Neural cell (in vitro differentiated cells): ENCODE data around the gene TTC21A.

Source experiments
- CTCF ChIP-seq: fragments of 450-650 bp; IDR thresholded peaks from 2 replicates; pipeline ENCODE4 v1.5.1; 2014; ENCODE audit warnings: antibody characterized with exemption, mild to moderate bottlenecking, moderate library complexity; ENCODE audit not compliant: poor library complexity, severe bottlenecking
- EP300 ChIP-seq: fragments of 450-650 bp; conservative IDR thresholded peaks from 2 replicates; pipeline ENCODE4 v1.6.1; 2014; ENCODE audit warnings: antibody characterized with exemption, mild to moderate bottlenecking, moderate library complexity; ENCODE audit not compliant: poor library complexity, severe bottlenecking
- EZH2 ChIP-seq: fragments of 200-600, 300-800 bp; shearing (Covaris generic), sonication (generic); IDR thresholded peaks from 2 replicates; pipeline ENCODE4 v1.6.1; 2014; ENCODE audit warnings: antibody characterized with exemption, low read length, borderline replicate concordance, mild to moderate bottlenecking; ENCODE audit not compliant: insufficient read depth, poor library complexity, severe bottlenecking
- MXI1 ChIP-seq: fragments of 450-650 bp; conservative IDR thresholded peaks from 2 replicates; pipeline ENCODE4 v1.6.1; 2014; ENCODE audit warnings: antibody characterized with exemption, mild to moderate bottlenecking; ENCODE audit not compliant: poor library complexity, severe bottlenecking
- POLR2AphosphoS5 ChIP-seq: IDR thresholded peaks from 2 replicates; pipeline ENCODE4 v1.6.1; 2012
- RAD21 ChIP-seq: fragments of 450-650 bp; conservative IDR thresholded peaks from 2 replicates; pipeline ENCODE4 v1.6.1; 2014; ENCODE audit warnings: antibody characterized with exemption, mild to moderate bottlenecking, moderate library complexity
- SMC3 ChIP-seq: fragments of 450-650 bp; conservative IDR thresholded peaks from 2 replicates; pipeline ENCODE4 v1.6.1; 2014; ENCODE audit warnings: antibody characterized with exemption, mild to moderate bottlenecking, moderate library complexity; ENCODE audit not compliant: poor library complexity
- TAF1 ChIP-seq: IDR thresholded peaks from 2 replicates; pipeline ENCODE4 v1.6.1; 2012; ENCODE audit warnings: low read depth
- TF ChIP-seq, protein P1 (sequence below): IDR thresholded peaks from 2 replicates; pipeline ENCODE4 v1.6.1; 2012; ENCODE audit warnings: borderline replicate concordance

DNA sequence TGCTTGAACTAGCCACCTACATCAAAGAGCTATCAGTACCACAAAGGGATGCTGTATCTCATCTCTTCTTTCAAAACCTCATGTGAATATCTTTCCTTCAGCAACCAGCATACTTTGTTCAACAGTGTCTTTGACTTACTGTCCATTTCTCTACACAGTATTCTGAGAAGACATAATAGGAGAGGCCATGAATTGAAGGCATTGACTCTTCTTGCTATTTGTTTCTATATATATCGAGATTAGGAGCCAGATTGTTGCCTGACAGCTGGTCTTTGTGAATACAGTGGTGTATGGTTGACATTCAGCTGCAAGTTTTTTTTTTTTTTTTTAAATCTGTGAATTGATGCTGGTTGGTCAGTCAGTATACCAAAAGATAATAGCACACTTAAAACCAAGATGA, 58.0 kb downstream of the TTC21A start:
- TF ChIP-seq MXI1 (no peak), POLR2AphosphoS5 (no peak), RAD21 (no peak), CTCF (no peak), EP300 (no peak), EZH2 (no peak), SMC3 (no peak), TAF1 (no peak)
- TF ChIP-seq, protein P1, sequence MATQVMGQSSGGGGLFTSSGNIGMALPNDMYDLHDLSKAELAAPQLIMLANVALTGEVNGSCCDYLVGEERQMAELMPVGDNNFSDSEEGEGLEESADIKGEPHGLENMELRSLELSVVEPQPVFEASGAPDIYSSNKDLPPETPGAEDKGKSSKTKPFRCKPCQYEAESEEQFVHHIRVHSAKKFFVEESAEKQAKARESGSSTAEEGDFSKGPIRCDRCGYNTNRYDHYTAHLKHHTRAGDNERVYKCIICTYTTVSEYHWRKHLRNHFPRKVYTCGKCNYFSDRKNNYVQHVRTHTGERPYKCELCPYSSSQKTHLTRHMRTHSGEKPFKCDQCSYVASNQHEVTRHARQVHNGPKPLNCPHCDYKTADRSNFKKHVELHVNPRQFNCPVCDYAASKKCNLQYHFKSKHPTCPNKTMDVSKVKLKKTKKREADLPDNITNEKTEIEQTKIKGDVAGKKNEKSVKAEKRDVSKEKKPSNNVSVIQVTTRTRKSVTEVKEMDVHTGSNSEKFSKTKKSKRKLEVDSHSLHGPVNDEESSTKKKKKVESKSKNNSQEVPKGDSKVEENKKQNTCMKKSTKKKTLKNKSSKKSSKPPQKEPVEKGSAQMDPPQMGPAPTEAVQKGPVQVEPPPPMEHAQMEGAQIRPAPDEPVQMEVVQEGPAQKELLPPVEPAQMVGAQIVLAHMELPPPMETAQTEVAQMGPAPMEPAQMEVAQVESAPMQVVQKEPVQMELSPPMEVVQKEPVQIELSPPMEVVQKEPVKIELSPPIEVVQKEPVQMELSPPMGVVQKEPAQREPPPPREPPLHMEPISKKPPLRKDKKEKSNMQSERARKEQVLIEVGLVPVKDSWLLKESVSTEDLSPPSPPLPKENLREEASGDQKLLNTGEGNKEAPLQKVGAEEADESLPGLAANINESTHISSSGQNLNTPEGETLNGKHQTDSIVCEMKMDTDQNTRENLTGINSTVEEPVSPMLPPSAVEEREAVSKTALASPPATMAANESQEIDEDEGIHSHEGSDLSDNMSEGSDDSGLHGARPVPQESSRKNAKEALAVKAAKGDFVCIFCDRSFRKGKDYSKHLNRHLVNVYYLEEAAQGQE = no peak
